Kidney capillary endothelial cell (primary cell): Measurements from ENCODE around the gene LSM4.

ENCODE experiments used
- DNase-seq: peaks from one replicate; pipeline ENCODE4 v3.0.0-alpha.2; 2018; ENCODE audit warnings: low spot score

Gene LSM4

GRCh38 chr19:18278521-18279265 lies 44.2 kb downstream of the LSM4 start:
- no peak for DNase-seq

GRCh38 chr19:18274781-18275356 lies 48.0 kb downstream of the LSM4 start:
- no peak for DNase-seq

- no peak for DNase-seq
Measured at GRCh38 chr19:18274219-18274780, 48.6 kb downstream of the LSM4 start, which contains the start of gene IQCN. Gene IQCN, minus strand, starts transcription at chr19:18274452. Its CDS starts 4,974 bp downstream, at chr19:18269478.

GRCh38 chr19:18273561-18274218 lies 49.2 kb downstream of the LSM4 start:
- DNase-seq = no peak

GRCh38 chr19:18271433-18271841 lies 51.4 kb downstream of the LSM4 start:
- no peak for DNase-seq

- no peak for DNase-seq
Measured at GRCh38 chr19:18270326-18270725, 52.5 kb downstream of the LSM4 start.

- DNase-seq = no peak
Measured at GRCh38 chr19:18269070-18269723, 53.7 kb downstream of the LSM4 start.

GRCh38 chr19:18266771-18267686 lies 55.8 kb downstream of the LSM4 start:
- no peak for DNase-seq

- no peak for DNase-seq
Measured at GRCh38 chr19:18265582-18265981, 57.3 kb downstream of the LSM4 start.

GRCh38 chr19:18264971-18265540 lies 57.8 kb downstream of the LSM4 start:
- no peak for DNase-seq

GRCh38 chr19:18264137-18264854 lies 58.6 kb downstream of the LSM4 start:
- no peak for DNase-seq

GRCh38 chr19:18263324-18264136 lies 59.3 kb downstream of the LSM4 start:
- no peak for DNase-seq

GRCh38 chr19:18262917-18263316 lies 60.0 kb downstream of the LSM4 start:
- no peak for DNase-seq

GRCh38 chr19:18262144-18262543 lies 60.7 kb downstream of the LSM4 start:
- DNase-seq = no peak

GRCh38 chr19:18261474-18261873 lies 61.4 kb downstream of the LSM4 start:
- DNase-seq = no peak

GRCh38 chr19:18259893-18260292 lies 63.0 kb downstream of the LSM4 start:
- no peak for DNase-seq

- DNase-seq = no peak
Measured at GRCh38 chr19:18257503-18258470, 65.1 kb downstream of the LSM4 start.
